ENCODE data around the gene SLC25A44.

Gene SLC25A44

DNA sequence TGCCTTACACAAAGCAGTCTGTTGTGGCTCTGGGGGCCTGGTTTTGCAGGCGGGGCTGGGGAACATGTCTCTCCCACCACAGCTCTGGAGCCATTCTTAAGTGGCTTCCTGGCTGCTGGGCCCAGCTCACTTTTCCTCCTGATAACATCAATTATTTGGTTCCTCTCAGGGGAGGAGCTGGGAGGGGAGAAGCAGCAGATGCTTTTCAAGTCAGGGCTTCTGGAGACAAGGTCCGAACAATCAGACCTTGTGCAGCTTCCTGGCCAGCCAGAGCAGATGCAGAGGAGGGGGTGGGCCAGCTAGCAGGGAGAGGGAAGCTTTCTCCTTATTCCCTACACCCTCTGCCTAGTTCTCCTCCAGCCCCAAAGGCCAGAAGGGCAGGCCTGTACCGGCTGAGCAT is 57.6 kb downstream of the SLC25A44 start:
- no peak for DNase-seq (ENCODE audit: low read depth)
- TF ChIP-seq, protein P1, sequence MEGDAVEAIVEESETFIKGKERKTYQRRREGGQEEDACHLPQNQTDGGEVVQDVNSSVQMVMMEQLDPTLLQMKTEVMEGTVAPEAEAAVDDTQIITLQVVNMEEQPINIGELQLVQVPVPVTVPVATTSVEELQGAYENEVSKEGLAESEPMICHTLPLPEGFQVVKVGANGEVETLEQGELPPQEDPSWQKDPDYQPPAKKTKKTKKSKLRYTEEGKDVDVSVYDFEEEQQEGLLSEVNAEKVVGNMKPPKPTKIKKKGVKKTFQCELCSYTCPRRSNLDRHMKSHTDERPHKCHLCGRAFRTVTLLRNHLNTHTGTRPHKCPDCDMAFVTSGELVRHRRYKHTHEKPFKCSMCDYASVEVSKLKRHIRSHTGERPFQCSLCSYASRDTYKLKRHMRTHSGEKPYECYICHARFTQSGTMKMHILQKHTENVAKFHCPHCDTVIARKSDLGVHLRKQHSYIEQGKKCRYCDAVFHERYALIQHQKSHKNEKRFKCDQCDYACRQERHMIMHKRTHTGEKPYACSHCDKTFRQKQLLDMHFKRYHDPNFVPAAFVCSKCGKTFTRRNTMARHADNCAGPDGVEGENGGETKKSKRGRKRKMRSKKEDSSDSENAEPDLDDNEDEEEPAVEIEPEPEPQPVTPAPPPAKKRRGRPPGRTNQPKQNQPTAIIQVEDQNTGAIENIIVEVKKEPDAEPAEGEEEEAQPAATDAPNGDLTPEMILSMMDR (IDR thresholded peaks at IDR 0.05; ENCODE audit: control insufficient read depth, insufficient read depth, low read depth, low read length, missing control alignments): no peak
- no peak overlapping the region for H3K4me3 ChIP-seq (ENCODE audit: control insufficient read depth, low read depth, low read length)

DNA sequence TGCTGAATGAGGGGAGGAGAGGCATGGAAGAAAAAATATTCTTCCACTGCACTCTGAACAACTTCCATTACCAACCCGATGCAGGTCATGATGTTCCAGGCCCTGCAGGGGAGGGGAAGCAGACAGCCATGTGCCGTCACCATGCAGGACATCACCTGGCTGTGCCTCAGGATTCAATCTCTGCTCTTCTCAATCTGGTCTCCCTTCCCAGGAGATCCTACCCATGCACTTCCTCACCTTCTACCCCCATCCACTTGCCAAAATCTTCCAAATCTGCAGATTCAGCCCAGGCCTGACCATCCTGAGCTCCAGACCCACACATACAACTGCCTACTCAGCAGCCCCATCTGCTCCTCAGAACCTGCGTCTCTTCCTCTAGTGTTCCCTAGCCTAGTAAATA is 59.7 kb downstream of the SLC25A44 start:
- TF ChIP-seq, protein P1 (IDR thresholded peaks at IDR 0.05; ENCODE audit: control insufficient read depth, insufficient read depth, low read depth, low read length, missing control alignments): no peak
- no peak for DNase-seq (ENCODE audit: low read depth)
- no peak overlapping the region for H3K4me3 ChIP-seq (ENCODE audit: control insufficient read depth, low read depth, low read length)

DNA sequence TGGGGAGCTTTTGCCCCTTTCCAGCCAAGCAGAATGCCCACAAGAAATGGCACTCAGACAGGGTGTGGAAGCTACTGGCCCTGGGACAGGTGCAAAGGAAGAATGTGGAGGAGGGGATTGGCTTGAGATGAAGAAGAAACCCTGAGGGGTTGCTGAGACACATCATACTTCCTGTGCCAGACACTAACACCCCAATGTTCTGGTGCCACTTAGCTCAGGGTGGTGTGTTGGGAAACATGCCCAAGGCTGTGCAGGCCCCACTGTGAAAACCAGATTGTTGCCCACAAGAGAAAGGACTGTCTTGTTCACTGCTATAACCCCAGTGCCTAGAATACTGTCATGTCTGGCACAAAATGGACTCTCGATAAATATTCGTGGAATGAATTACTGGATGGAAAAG is 63.8 kb downstream of the SLC25A44 start:
- no peak for DNase-seq (ENCODE audit: low read depth)
- H3K4me3 ChIP-seq (ENCODE audit: control insufficient read depth, low read depth, low read length): no peak overlapping the region
- TF ChIP-seq, protein P1 (IDR thresholded peaks at IDR 0.05; ENCODE audit: control insufficient read depth, insufficient read depth, low read depth, low read length, missing control alignments): no peak

DNA sequence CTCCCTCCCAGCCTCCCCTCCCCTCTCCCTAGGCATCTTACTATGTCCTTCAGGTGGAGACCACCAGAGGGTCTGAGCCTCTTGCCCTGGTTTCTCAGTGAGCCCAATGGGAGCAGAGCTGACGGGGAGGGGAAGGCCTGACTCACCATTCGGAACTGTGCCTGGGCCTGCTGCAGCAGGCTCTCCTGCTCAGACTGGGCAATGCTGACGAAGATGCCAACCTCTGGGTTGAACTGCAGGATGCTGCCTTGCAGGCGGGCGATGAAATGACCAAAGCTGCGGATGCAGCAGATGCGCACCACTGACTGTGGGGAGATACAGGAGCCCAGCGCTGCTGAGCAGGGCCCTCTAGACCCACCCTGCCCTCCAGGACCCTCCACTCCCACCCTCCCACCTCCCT is 65.0 kb downstream of the SLC25A44 start:
- TF ChIP-seq, protein P1 (IDR thresholded peaks at IDR 0.05; ENCODE audit: control insufficient read depth, insufficient read depth, low read depth, low read length, missing control alignments): no peak
- DNase-seq (ENCODE audit: low read depth): no peak
- no peak overlapping the region for H3K4me3 ChIP-seq (ENCODE audit: control insufficient read depth, low read depth, low read length)

DNA sequence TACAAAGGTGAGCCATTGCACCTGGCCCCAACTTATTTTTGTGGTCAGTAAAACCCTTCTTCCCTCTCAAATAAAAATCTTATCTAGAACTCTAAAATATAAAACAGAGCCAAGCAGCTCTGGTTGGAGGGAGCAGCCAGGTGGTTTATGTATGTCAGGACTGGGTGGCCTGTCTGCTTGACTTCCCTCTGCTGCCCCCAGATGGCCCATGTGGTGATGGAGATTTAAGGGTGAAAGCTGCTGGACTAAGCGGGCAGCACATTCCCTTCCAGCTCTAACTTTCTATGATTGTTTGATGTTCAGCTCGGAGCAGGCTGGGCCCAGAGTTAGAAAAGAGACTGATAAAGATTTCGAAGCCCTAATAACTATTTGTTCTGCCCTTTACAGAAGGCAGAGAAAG is 65.9 kb downstream of the SLC25A44 start:
- TF ChIP-seq, protein P1 (IDR thresholded peaks at IDR 0.05; ENCODE audit: control insufficient read depth, insufficient read depth, low read depth, low read length, missing control alignments): no peak
- H3K4me3 ChIP-seq (ENCODE audit: control insufficient read depth, low read depth, low read length): no peak overlapping the region
- DNase-seq (ENCODE audit: low read depth): no peak

DNA sequence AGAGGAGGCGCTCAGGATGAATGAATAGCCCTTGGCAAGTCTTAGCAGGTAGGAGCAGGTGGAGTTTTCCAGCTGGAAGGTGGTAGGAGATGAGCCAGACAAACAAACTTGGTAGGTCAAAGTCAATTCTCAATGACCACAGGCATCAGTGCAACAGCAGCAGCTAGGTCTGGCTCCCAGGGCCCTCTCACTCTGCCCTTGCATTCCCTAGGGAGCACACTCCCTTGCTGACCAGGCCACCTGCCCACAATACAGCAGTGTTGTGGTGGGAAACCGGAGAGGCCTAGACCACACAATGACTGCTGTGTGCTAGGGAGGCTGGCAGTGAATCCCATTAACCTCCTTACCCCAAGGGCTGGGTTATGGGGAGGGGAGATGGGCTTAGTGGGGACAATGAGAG is 67.0 kb downstream of the SLC25A44 start:
- H3K4me3 ChIP-seq (ENCODE audit: control insufficient read depth, low read depth, low read length): no peak overlapping the region
- TF ChIP-seq, protein P1 (IDR thresholded peaks at IDR 0.05; ENCODE audit: control insufficient read depth, insufficient read depth, low read depth, low read length, missing control alignments): no peak
- no peak for DNase-seq (ENCODE audit: low read depth)

Measured in AG09309 (cell line).